ELR (cell line): ENCODE measurements around the gene C19orf12.

Experiments
- DNase-seq: peaks from one replicate; pipeline ENCODE4 v3.0.0-alpha.2; 2015; ENCODE audit warnings: low read depth

Gene C19orf12

GRCh38 chr19:29663861-29664752 is 51.0 kb downstream of the C19orf12 start:
- peak; percentile 37 for DNase-seq

GRCh38 chr19:29662604-29663404 is 52.3 kb downstream of the C19orf12 start:
- DNase-seq = peak; percentile 92

DNA sequence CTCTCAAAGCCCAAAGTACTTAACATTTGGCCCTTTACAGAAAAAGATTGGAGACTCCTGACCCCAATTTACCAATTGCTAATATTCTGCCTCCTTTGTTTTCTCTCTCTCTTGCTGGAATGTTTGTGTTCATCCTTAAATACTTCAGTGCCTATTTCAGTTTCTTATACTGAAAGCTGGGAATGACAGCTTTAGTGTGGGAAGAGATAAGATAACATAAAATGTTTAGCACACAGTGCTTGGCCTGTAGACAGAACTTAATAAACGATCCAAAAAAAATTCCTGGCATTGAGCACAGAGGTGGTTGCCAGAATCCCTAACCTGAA is 52.8 kb downstream of the C19orf12 start:
- no peak for DNase-seq

DNA sequence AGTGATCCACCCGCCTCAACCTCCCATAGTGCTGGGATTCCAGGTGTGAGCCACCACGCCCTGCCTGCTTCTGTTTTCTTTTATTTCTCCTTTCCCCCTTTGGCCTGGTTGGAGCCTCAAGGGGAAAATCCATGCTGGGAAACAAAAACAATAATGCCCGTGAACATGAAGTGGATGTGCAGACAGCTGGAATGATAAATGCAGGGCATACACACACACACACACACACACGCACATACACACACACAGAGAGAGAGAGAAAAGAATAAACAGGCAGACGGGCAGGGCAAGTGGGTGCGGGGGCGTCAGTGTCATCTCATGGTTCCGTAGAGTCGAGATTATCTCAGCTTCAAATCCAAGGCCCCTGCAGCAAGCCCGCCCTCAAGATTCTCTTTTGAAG is 54.2 kb downstream of the C19orf12 start:
- no peak for DNase-seq

GRCh38 chr19:29658221-29658991 is 56.7 kb downstream of the C19orf12 start:
- peak; percentile 17 for DNase-seq

DNA sequence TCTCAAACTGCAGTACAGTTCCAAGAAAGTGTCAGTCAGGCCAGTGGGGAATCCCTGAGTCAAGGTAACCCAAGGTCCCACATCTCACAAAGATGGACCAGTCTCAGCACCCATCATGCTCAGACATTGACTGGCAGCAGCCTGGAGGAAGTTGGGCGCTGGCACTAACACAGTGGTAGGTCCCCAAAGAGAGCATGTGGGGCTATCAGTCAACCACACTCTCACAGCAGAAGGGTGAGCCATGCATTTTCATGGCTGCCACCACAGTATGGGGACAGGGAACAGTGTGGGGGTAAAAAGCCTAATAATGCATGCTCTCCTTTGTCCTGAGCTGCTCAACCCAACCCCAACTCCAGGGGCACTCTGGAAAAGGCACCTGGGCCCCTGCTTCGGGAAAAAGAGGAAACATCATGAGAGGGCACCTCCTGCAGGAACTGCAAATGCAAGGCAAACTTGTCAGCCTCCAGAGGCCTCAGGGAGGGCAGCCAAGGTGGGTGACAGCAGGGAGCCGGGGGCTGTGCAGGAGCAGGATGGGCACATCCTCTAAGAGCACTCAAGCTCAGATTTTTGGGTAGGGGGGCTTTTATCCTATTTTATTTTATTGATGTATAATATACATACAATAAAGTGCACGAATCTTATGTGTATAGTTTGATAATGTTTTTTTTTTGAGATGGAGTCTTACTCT is 59.3 kb downstream of the C19orf12 start:
- no peak for DNase-seq

DNA sequence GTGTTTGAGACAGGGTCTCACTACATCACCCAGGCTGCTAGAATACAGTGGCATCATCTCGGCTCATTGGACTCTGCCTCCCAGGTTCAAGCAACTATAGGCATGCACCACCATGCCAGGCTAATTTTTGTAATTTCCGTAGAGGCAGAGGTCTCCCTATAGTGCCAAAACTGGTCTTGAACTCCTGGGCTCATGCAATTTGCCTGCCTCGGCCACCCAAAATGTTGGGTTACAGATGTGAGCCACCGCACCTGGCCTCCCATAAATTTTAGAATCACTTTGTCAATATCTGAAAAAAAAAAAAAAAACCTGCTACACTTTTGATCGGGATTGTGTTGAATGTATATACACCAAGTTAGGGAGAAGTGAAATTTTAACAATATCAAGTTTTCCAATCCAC is 61.7 kb downstream of the C19orf12 start:
- DNase-seq = no peak

GRCh38 chr19:29651622-29652394 is 63.3 kb downstream of the C19orf12 start:
- DNase-seq = no peak

DNA sequence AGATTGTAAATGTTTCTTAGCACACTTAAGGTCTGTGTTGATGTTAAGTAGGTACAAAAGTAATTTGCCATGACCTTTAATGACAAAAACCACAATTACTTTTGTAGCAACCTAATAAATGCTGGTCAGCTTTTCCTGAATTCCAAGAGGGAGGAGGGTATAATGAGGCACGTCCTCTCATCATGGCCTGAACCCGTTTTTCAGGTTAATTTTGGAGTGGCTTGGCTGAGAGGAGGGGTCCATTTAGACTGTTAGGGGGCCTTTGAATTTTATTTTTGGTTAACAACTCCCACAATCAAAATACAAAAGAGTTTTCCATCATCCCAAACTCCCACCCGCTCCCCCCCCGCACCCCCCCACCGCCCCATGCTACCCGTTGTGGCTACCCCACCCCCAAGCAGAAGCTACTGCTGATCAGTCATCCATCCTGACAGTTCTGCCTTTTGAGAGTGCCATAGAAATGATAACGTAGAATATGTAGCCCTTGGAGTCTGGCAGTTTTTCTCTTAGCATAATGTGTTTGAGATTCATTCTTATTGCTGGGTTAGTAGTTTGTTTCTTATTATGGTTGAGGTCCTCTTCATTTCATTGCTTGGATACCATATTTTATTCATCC is 64.2 kb downstream of the C19orf12 start:
- no peak for DNase-seq
